ENCODE data around the gene CCND1. TPM values are rescaled to one million over a fixed set of nuclear protein-coding genes. Genes with fewer than 3 reads are reported as not detected.

CCND1 gene
- total RNA-seq, 1 experiment from 2014 or later, result 392 TPM

DNA sequence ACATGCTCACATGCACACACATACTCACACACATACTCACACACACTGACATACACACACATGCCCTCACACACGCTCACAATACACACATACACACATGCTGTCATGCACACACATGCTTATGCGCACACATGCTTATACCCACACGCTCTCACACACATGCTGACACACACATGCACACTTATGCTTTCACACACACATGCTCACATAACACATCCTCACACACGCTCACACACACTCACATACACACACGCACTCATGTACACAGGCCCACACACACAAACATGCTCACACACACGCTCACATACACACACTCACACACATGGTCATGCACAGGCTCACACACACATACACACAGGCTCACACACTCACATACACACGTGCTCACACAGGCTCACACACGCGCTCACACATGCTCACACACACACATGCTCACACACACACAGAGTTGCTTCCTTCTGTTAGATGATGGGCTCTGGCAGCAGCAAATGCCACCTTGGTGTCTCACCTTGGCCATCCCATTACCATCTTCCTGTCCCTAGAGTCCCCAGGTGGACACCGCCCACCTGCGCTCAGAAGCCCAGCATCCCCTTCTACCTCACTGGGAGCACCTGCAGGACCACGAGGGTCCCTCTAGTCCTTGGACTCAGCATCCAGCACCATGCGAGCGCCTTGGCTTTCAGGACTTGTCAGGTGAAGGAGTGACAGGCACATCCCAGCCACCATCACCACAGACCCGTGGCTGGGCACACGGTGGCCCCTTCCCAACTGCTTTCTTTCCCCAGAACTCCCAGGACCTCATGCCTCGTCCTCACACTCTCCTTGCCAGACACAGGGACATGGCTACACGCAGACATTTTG, 44.9 kb upstream of the CCND1 start:
- CTCF ChIA-PET, result no interaction called here
- Mint-ChIP-seq H3K36me3 (ENCODE audit: insufficient read depth, unreplicated experiment) (no peaks in the 10 kb centered on the region), H3K4me1 (ENCODE audit: low read depth, unreplicated experiment) (no peaks in the 10 kb centered on the region), H3K4me3 (ENCODE audit: low read depth, unreplicated experiment) (no peak overlapping the region), H3K27ac (ENCODE audit: unreplicated experiment) (no peak overlapping the region), H3K27me3 (ENCODE audit: unreplicated experiment) (no peaks in the 10 kb centered on the region), H3K9me3 (ENCODE audit: low read depth, unreplicated experiment) (no peaks in the 10 kb centered on the region)
- TF ChIP-seq, protein P1, sequence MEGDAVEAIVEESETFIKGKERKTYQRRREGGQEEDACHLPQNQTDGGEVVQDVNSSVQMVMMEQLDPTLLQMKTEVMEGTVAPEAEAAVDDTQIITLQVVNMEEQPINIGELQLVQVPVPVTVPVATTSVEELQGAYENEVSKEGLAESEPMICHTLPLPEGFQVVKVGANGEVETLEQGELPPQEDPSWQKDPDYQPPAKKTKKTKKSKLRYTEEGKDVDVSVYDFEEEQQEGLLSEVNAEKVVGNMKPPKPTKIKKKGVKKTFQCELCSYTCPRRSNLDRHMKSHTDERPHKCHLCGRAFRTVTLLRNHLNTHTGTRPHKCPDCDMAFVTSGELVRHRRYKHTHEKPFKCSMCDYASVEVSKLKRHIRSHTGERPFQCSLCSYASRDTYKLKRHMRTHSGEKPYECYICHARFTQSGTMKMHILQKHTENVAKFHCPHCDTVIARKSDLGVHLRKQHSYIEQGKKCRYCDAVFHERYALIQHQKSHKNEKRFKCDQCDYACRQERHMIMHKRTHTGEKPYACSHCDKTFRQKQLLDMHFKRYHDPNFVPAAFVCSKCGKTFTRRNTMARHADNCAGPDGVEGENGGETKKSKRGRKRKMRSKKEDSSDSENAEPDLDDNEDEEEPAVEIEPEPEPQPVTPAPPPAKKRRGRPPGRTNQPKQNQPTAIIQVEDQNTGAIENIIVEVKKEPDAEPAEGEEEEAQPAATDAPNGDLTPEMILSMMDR (IDR thresholded peaks at IDR 0.05; ENCODE audit: unreplicated experiment), result no peak
- intact Hi-C loops (cut with micrococcal nuclease; ENCODE audit: unreplicated experiment), result no loop called here
- BruUV-seq (replicated peaks), result no TSS peak
- DNase-seq, result no peak

DNA sequence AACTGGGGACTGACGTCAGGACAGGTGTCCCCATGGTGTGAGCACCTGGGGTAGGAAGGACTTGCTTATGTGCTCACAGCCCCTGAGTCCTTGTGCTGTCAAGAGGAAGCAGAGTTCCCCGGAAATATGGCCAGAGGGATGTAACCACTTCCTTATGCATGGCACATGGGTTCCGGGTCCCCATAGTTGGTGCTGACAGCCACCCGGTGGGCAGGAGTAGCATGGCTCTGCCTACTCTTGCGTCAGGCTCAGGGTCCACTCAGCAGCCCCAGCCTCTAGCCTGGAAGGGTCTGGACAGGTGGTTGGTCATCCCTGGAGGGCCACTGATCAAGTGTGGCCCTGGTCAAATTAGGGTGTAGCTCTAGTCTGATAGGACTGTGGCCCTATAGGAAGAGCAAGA, 42.8 kb upstream of the CCND1 start:
- no TSS peak for BruUV-seq (replicated peaks)
- peak; percentile 34 for DNase-seq
- H3K27ac Mint-ChIP-seq (ENCODE audit: unreplicated experiment), result no peak overlapping the region
- CTCF ChIA-PET, result no interaction called here
- peaks cover 13% of the 10 kb centered on the region for H3K27me3 Mint-ChIP-seq (ENCODE audit: unreplicated experiment)
- TF ChIP-seq, protein P1 (IDR thresholded peaks at IDR 0.05; ENCODE audit: unreplicated experiment), result no peak
- intact Hi-C loops (cut with micrococcal nuclease; ENCODE audit: unreplicated experiment), result no loop called here
- H3K4me1 Mint-ChIP-seq (ENCODE audit: low read depth, unreplicated experiment), result no peaks in the 10 kb centered on the region
- no peaks in the 10 kb centered on the region for H3K9me3 Mint-ChIP-seq (ENCODE audit: low read depth, unreplicated experiment)
- no peaks in the 10 kb centered on the region for H3K36me3 Mint-ChIP-seq (ENCODE audit: insufficient read depth, unreplicated experiment)
- no peak overlapping the region for H3K4me3 Mint-ChIP-seq (ENCODE audit: low read depth, unreplicated experiment)

DNA sequence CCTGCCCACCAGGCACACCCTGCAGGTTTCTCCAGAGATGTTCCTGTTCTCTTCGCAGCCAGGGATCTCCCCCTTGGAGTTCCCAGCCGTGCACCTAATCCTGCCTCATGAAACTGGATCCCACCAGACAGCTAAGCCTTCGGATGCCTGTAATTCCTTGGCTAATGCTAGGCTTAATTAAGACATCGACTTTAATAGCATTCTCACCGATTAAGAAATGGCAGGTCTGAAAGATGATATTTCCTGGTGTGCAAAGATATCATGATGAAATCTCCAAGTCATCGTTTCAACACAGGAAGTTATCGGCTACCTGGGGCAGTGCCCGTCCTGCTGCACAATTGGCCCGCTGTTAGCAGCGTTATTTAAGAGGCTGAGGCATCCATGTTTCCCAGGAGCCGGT, 41.5 kb upstream of the CCND1 start:
- no peak for DNase-seq
- no peaks in the 10 kb centered on the region for H3K9me3 Mint-ChIP-seq (ENCODE audit: low read depth, unreplicated experiment)
- H3K27ac Mint-ChIP-seq (ENCODE audit: unreplicated experiment), result no peak overlapping the region
- H3K4me1 Mint-ChIP-seq (ENCODE audit: low read depth, unreplicated experiment), result no peaks in the 10 kb centered on the region
- intact Hi-C loops (cut with micrococcal nuclease; ENCODE audit: unreplicated experiment), result no loop called here
- H3K4me3 Mint-ChIP-seq (ENCODE audit: low read depth, unreplicated experiment), result no peak overlapping the region
- CTCF ChIA-PET, result interaction anchor here (0.5 kb wide), 1 partner anchor 25 kb away, joined by 3 read pairs; no protein-coding TSS in a partner anchor
- H3K36me3 Mint-ChIP-seq (ENCODE audit: insufficient read depth, unreplicated experiment), result no peaks in the 10 kb centered on the region
- TF ChIP-seq, protein P1 (IDR thresholded peaks at IDR 0.05; ENCODE audit: unreplicated experiment), result no peak
- no TSS peak for BruUV-seq (replicated peaks)
- peaks cover 26% of the 10 kb centered on the region for H3K27me3 Mint-ChIP-seq (ENCODE audit: unreplicated experiment)

DNA sequence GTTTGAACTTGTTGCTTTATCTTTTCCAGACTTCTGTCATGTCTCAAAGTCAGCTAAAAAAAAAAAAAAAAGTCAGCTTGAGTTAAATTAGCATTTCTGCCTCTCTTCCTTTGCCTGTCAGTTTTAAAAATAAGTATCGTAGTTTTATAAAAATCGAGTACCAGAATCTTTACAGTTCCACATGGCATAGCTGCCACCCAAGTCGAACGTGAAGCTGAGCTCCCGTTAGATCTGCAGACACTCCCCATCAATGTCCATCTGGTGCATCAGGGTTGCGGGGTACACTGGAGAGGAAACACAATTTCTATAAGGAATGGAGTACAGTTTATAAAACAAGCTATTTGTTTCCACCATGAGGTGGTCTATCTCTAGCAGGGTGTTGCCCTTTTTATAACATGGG, 41.0 kb upstream of the CCND1 start:
- no peaks in the 10 kb centered on the region for H3K36me3 Mint-ChIP-seq (ENCODE audit: insufficient read depth, unreplicated experiment)
- CTCF ChIA-PET, result no interaction called here
- intact Hi-C loops (cut with micrococcal nuclease; ENCODE audit: unreplicated experiment), result no loop called here
- TF ChIP-seq, protein P1 (IDR thresholded peaks at IDR 0.05; ENCODE audit: unreplicated experiment), result no peak
- no peaks in the 10 kb centered on the region for H3K9me3 Mint-ChIP-seq (ENCODE audit: low read depth, unreplicated experiment)
- no peak for DNase-seq
- BruUV-seq (replicated peaks), result no TSS peak
- H3K27me3 Mint-ChIP-seq (ENCODE audit: unreplicated experiment), result peaks cover 31% of the 10 kb centered on the region
- H3K27ac Mint-ChIP-seq (ENCODE audit: unreplicated experiment), result no peak overlapping the region
- no peak overlapping the region for H3K4me3 Mint-ChIP-seq (ENCODE audit: low read depth, unreplicated experiment)
- no peaks in the 10 kb centered on the region for H3K4me1 Mint-ChIP-seq (ENCODE audit: low read depth, unreplicated experiment)

Data from Calu3 (cell line).